ENCODE measurements around the gene EXD3. TPM values are rescaled to one million over a fixed set of nuclear protein-coding genes. Genes with fewer than 3 reads are reported as not detected.

The EXD3 gene
- total and polyA plus RNA-seq, 8 donors, result 12.9 to 105 (median 24.0) TPM

- no peak overlapping the region for H3K4me3 ChIP-seq
- H3K4me1 ChIP-seq, result no peaks in the 10 kb centered on the region
- H3K9me3 ChIP-seq, result peaks cover 8 to 32% (median 15%) of the 10 kb centered on the region in 4 donors
- TF ChIP-seq EP300 (IDR thresholded peaks at IDR 0.05) (no peak), POLR2AphosphoS5 (IDR thresholded peaks at IDR 0.05) (no peak), CTCF (IDR thresholded peaks at IDR 0.05) (no peak), POLR2A (IDR thresholded peaks at IDR 0.05) (no peak)
- H3K27me3 ChIP-seq, result no peaks in the 10 kb centered on the region
- intact Hi-C loops (cut with DNase I; ENCODE audit: low total_unique reads), result no loop called here
- peak in 1 of 2 donors; percentile 16 for DNase-seq
- H3K27ac ChIP-seq, result no peak overlapping the region
- H3K36me3 ChIP-seq, result peaks cover 0 to 9% (median 2%) of the 10 kb centered on the region in 4 donors
- 82 to 90% (median 89%) methylated on average over 13 to 18 of the region's 18 CpGs for WGBS, 5 donors
Observed at GRCh38 chr9:137355761-137356365, 67.1 kb downstream of the EXD3 start.

GRCh38 chr9:137354845-137355760 is 67.9 kb downstream of the EXD3 start:
- Histone ChIP-seq H3K9me3 (peaks cover 8 to 32% (median 15%) of the 10 kb centered on the region in 4 donors), H3K27ac (peak overlapping the region in 1 of 5 donors; percentile 30), H3K27me3 (no peaks in the 10 kb centered on the region), H3K4me1 (no peaks in the 10 kb centered on the region), H3K4me3 (no peak overlapping the region), H3K36me3 (peaks cover 0 to 9% (median 2%) of the 10 kb centered on the region in 4 donors)
- intact Hi-C loops (cut with DNase I; ENCODE audit: low total_unique reads), result no loop called here
- TF ChIP-seq POLR2A (IDR thresholded peaks at IDR 0.05) (no peak), POLR2AphosphoS5 (IDR thresholded peaks at IDR 0.05) (no peak), CTCF (IDR thresholded peaks at IDR 0.05) (no peak), EP300 (IDR thresholded peaks at IDR 0.05) (no peak)
- 88 to 93% (median 90%) methylated on average over 24 to 29 of the region's 30 CpGs for WGBS, 5 donors
- peak in 1 of 2 donors; percentile 10 for DNase-seq

- Histone ChIP-seq H3K36me3 (peaks cover 0 to 12% (median 5%) of the 10 kb centered on the region in 4 donors), H3K9me3 (peaks cover 8 to 32% (median 15%) of the 10 kb centered on the region in 4 donors), H3K27ac (peak overlapping the region in 3 of 5 donors; percentile 18 to 39 (median 30)), H3K27me3 (no peaks in the 10 kb centered on the region), H3K4me1 (no peaks in the 10 kb centered on the region), H3K4me3 (no peak overlapping the region)
- WGBS, 5 donors, result 89 to 93% (median 91%) methylated on average over 17 to 28 of the region's 28 CpGs
- TF ChIP-seq EP300 (IDR thresholded peaks at IDR 0.05) (no peak), CTCF (IDR thresholded peaks at IDR 0.05) (no peak), POLR2AphosphoS5 (IDR thresholded peaks at IDR 0.05) (no peak), POLR2A (IDR thresholded peaks at IDR 0.05) (no peak)
- intact Hi-C loops (cut with DNase I; ENCODE audit: low total_unique reads), result no loop called here
- DNase-seq, result peak in 1 of 2 donors; percentile 18
Observed at GRCh38 chr9:137354153-137354844, 68.7 kb downstream of the EXD3 start.

Data from stomach (tissue), 9 donors.